Skeletal muscle tissue (tissue), 5 donors: Measurements from ENCODE around the gene C16orf46. TPM values are rescaled to one million over a fixed set of nuclear protein-coding genes. Genes with fewer than 3 reads are reported as not detected.

Experiments used
- H3K27ac ChIP-seq: one replicate; pipeline ENCODE4 v1.7.0; 2013; ENCODE audit warnings: mild to moderate bottlenecking, low read depth, low read length, inconsistent platforms
- H3K27me3 ChIP-seq, 3 donors: one replicate each; pipeline ENCODE4 v1.7.0; 2013; ENCODE audit warnings: low read length in 3 of 3; ENCODE audit not compliant: control insufficient read depth in 3 of 3, insufficient read depth in 3 of 3
- H3K36me3 ChIP-seq, 3 donors: one replicate each; pipeline ENCODE4 v1.7.0; 2013; ENCODE audit warnings: low read length in 3 of 3; ENCODE audit not compliant: control insufficient read depth in 3 of 3, insufficient read depth in 3 of 3
- H3K4me1 ChIP-seq, 3 donors: one replicate each; pipeline ENCODE4 v1.7.0; 2013; ENCODE audit warnings: low read length in 3 of 3, mild to moderate bottlenecking in 3 of 3; ENCODE audit not compliant: control insufficient read depth in 3 of 3, insufficient read depth in 3 of 3
- H3K4me3 ChIP-seq, 3 donors: one replicate each; pipeline ENCODE4 v1.7.0; 2013; ENCODE audit warnings: low read length in 3 of 3
- H3K9ac ChIP-seq, 3 donors: one replicate each; pipeline ENCODE4 v1.7.0; 2013; ENCODE audit warnings: low read length in 3 of 3, mild to moderate bottlenecking in 3 of 3, moderate library complexity in 2 of 3, low read depth in 1 of 3
- H3K9me3 ChIP-seq, 3 donors: one replicate each; pipeline ENCODE4 v1.7.0; 2013; ENCODE audit warnings: low read length in 3 of 3; ENCODE audit not compliant: control insufficient read depth in 3 of 3
- small RNA-seq: library from RNA; depleted of rRNA; stranded (forward); fragments of <200 nt; gene quantifications from one replicate; pipeline ENCODE3, GENCODE V24; 2014
- total RNA-seq: library from RNA; depleted of rRNA; stranded (reverse); fragments of >200 nt; gene quantifications from one replicate; pipeline ENCODE4 v1.2.3, GENCODE V29; 2014
- donor health status: Osteomylitis.

C16orf46 gene
- total RNA-seq, 1 donor from 2014 or later = not detected

DNA sequence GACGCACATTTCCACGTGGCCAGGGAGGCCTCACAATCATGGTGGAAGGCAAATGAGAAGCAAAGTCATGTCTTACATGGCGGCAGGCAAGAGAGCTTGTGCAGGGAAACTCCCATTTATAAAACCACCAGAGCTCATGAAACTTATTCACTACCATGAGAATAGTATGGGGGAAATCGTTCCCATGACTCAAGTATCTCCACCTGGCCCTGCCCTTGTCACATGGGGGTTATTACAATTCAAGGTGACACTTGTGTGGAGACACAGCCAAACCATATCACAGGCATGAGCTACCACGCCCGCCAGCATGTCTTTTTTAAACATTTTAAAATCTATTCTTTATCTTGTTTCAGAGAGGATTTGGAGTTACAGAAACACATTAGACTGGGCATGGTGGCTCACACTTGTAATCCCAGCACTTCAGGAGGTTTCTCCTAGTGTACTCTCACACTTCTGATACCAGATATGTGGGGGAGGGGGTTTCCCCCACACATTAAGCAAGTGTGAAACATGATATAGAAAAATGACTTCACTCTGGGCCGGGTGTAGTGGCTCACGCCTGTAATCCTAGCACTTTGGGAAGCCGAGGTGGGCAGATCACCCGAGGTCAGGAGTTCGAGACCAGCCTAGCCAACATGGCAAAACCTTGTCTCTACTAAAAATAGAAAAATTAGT lies 47.0 kb downstream of the C16orf46 start:
- Histone ChIP-seq H3K4me1 (no peaks in the 10 kb centered on the region), H3K9ac (no peak overlapping the region), H3K4me3 (no peak overlapping the region), H3K9me3 (no peaks in the 10 kb centered on the region), H3K27me3 (no peaks in the 10 kb centered on the region), H3K27ac (no peak overlapping the region), H3K36me3 (no peaks in the 10 kb centered on the region)

- H3K27me3 ChIP-seq = no peaks in the 10 kb centered on the region
- H3K4me1 ChIP-seq = no peaks in the 10 kb centered on the region
- no peaks in the 10 kb centered on the region for H3K9me3 ChIP-seq
- H3K36me3 ChIP-seq = peaks cover 0 to under 1% (median under 1%) of the 10 kb centered on the region in 3 donors
- H3K9ac ChIP-seq = no peak overlapping the region
- H3K4me3 ChIP-seq = no peak overlapping the region
- H3K27ac ChIP-seq = no peak overlapping the region
Observed at GRCh38 chr16:81026429-81026828, 50.6 kb downstream of the C16orf46 start.

DNA sequence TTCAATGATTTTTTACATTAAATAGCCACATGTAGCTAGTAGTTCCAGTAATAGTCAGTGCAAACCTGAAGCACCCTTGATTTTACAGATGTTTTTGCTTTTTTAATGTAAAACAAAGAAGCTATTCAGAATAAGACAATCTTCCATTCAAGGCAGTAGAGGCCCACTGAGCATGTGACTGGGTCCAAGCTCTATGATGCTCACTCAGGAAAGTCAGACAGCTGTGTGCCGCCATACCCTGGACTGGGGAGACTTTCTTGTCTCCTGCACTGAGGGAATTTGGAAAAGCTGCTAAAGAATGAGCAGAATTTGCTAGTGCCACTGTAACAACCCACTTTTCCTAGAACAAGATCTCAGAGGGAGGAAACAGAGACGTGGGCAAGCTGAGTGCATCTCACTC lies 58.5 kb downstream of the C16orf46 start:
- no peaks in the 10 kb centered on the region for H3K4me1 ChIP-seq
- peaks cover 1 to 7% (median 6%) of the 10 kb centered on the region in 3 donors for H3K36me3 ChIP-seq

GRCh38 chr16:81014672-81015071 lies 62.4 kb downstream of the C16orf46 start:
- peaks cover 0 to 5% (median 2%) of the 10 kb centered on the region in 3 donors for H3K36me3 ChIP-seq
- no peak overlapping the region for H3K9ac ChIP-seq
- no peak overlapping the region for H3K27ac ChIP-seq
- no peak overlapping the region for H3K4me3 ChIP-seq
- H3K27me3 ChIP-seq = no peaks in the 10 kb centered on the region
- no peaks in the 10 kb centered on the region for H3K9me3 ChIP-seq
- H3K4me1 ChIP-seq = no peaks in the 10 kb centered on the region

More for the DNA sequence above, 58.5 kb downstream of the C16orf46 start:
- no peaks in the 10 kb centered on the region for H3K9me3 ChIP-seq
- H3K4me3 ChIP-seq = no peak overlapping the region
- no peak overlapping the region for H3K27ac ChIP-seq
- no peaks in the 10 kb centered on the region for H3K27me3 ChIP-seq
- no peak overlapping the region for H3K9ac ChIP-seq

DNA sequence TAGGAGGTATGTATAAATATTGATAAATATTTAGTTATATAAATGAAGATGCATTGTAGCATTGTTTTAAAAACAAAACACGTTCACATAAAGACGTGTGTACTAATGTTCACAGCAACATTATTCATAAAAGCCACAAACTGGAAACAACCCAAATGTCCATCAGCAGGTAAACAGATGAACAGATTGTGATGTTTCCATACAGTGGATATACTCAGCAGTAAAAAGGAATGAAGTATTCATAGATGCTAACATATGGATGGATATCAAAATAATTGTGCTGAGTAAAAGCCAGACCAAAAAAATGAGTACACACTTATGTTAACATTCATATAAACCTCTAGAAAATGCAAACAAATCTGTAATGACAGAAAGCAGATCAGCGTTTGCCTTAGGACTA lies 64.1 kb downstream of the C16orf46 start:
- H3K4me3 ChIP-seq = no peak overlapping the region
- no peaks in the 10 kb centered on the region for H3K9me3 ChIP-seq
- no peak overlapping the region for H3K27ac ChIP-seq
- H3K36me3 ChIP-seq = peaks cover 0 to 5% (median 2%) of the 10 kb centered on the region in 3 donors
- H3K9ac ChIP-seq = no peak overlapping the region
- no peaks in the 10 kb centered on the region for H3K27me3 ChIP-seq
- H3K4me1 ChIP-seq = peaks cover 0 to under 1% (median 0%) of the 10 kb centered on the region in 3 donors

Small RNA genes within 50 kb of the gene (small RNA-seq; reads per million reads assigned to genes)
- gene AC092718.3 = not detected
- not detected for gene RNU6-1191P

Other genes starting within 250 kb of the C16orf46 start
- 24.5 TPM for gene CMC2, start 70.4 kb downstream of the C16orf46 start, total RNA-seq
- 13.0 TPM for gene CENPN, start 70.0 kb downstream of the C16orf46 start, total RNA-seq
- 19.8 TPM for gene ATMIN, start 41.4 kb downstream of the C16orf46 start, total RNA-seq
- gene GCSH, start 19.2 kb upstream of the C16orf46 start, total RNA-seq = 19.8 TPM
- gene BCO1, start 161.5 kb upstream of the C16orf46 start, total RNA-seq = not detected
- 6.8 TPM for gene GAN, start 237.7 kb upstream of the C16orf46 start, total RNA-seq